VCaP (cell line): ENCODE results near the gene RAB25.

ENCODE experiments used
- H3K27ac ChIP-seq: fragments of 450-650 bp; 2 replicates; pipeline ENCODE4 v1.5.1; 2017
- CTCF ChIP-seq: fragments of 450-650 bp; conservative IDR thresholded peaks from 2 replicates; pipeline ENCODE4 v1.5.1; 2017; ENCODE audit warnings: mild to moderate bottlenecking, moderate library complexity

Gene RAB25

GRCh38 chr1:156104861-156105832 is 44.2 kb downstream of the RAB25 start:
- peak overlapping the region; percentile 77 for H3K27ac ChIP-seq
- TF ChIP-seq CTCF = no peak

- H3K27ac ChIP-seq = peak overlapping the region; percentile 77
- TF ChIP-seq CTCF = no peak
These were observed 45.9 kb downstream of the RAB25 start for GRCh38 chr1:156106624-156107488.

- TF ChIP-seq CTCF = no peak
- no peak overlapping the region for H3K27ac ChIP-seq
These were observed 47.1 kb downstream of the RAB25 start for GRCh38 chr1:156108057-156108456.

- H3K27ac ChIP-seq = no peak overlapping the region
- TF ChIP-seq CTCF = no peak
These were observed 47.8 kb downstream of the RAB25 start for GRCh38 chr1:156108664-156109241.

GRCh38 chr1:156110252-156110651 is 49.3 kb downstream of the RAB25 start:
- no peak for TF ChIP-seq CTCF
- no peak overlapping the region for H3K27ac ChIP-seq

- no peak for TF ChIP-seq CTCF
- no peak overlapping the region for H3K27ac ChIP-seq
These were observed 50.5 kb downstream of the RAB25 start for GRCh38 chr1:156111355-156111962.
